H1 (cell line): Measurements from ENCODE around the gene GCLC. TPM values are rescaled to one million over a fixed set of nuclear protein-coding genes. Genes with fewer than 3 reads are reported as not detected.

Source experiments
- CTCF ChIA-PET: fragments of 300-600 bp; sonication (Branson Sonifier 250); formaldehyde crosslinking; loops from one replicate; lab custom pipeline; 2021; ENCODE audit not compliant: partially characterized antibody; lab: Charles Lee
- POLR2A ChIA-PET: fragments of 300-600 bp; sonication (Branson Sonifier 250); formaldehyde crosslinking; loops from one replicate; lab custom pipeline; 2021; ENCODE audit warnings: inconsistent platforms; ENCODE audit not compliant: partially characterized antibody; lab: Charles Lee
- DNase-seq, 2 experiments: peaks; one replicate each; pipeline versions ENCODE4 v3.0.0 to v3.0.0-alpha.2; 2010 to 2022; ENCODE audit warnings: low spot score in 2 of 2, low read depth in 1 of 2, mixed read lengths in 1 of 2
- FAIRE-seq: peaks from 2 replicates; lab custom pipeline; 2011; peaks lifted over from hg19 to GRCh38; lab: Jason Lieb, UNC
- H2AFZ ChIP-seq: 2 replicates; pipeline ENCODE4 v1.8.1; 2012; ENCODE audit warnings: low read length, inconsistent platforms
- H2AK5ac ChIP-seq: 2 replicates; pipeline ENCODE4 v1.6.1; 2013; ENCODE audit warnings: low read depth, low read length
- H2BK120ac ChIP-seq: replicated peaks from 2 replicates; pipeline ENCODE3; 2013; ENCODE audit warnings: low read depth, low read length, inconsistent platforms
- H2BK12ac ChIP-seq: 2 replicates; pipeline ENCODE4 v1.6.1; 2013; ENCODE audit warnings: low read depth, low read length
- H2BK15ac ChIP-seq: 2 replicates; pipeline ENCODE4 v1.6.1; 2013; ENCODE audit warnings: low read length
- H2BK20ac ChIP-seq: 2 replicates; pipeline ENCODE4 v1.6.1; 2013; ENCODE audit warnings: low read length
- H2BK5ac ChIP-seq: 2 replicates; pipeline ENCODE4 v1.6.1; 2013; ENCODE audit warnings: low read depth, low read length
- H3K14ac ChIP-seq: 2 replicates; pipeline ENCODE4 v1.6.1; 2013; ENCODE audit warnings: inconsistent platforms; ENCODE audit not compliant: insufficient read length
- H3K18ac ChIP-seq: 2 replicates; pipeline ENCODE4 v1.6.1; 2013; ENCODE audit warnings: low read length; ENCODE audit errors: extremely low read depth
- H3K23ac ChIP-seq: 2 replicates; pipeline ENCODE4 v1.6.1; 2013; ENCODE audit warnings: inconsistent platforms; ENCODE audit not compliant: insufficient read length
- H3K23me2 ChIP-seq: 2 replicates; pipeline ENCODE4 v1.6.1; 2013; ENCODE audit warnings: low read depth, low read length
- H3K27ac ChIP-seq: 2 replicates; pipeline ENCODE4 v1.6.1; 2011; ENCODE audit warnings: low read depth, low read length, inconsistent platforms
- H3K27me3 ChIP-seq, 4 experiments: replicated peaks in 1 of 4; 1 replicate in 1 of 4; 2 replicates in 3 of 4; pipeline versions ENCODE4 v1.6.1 to v1.8.1; 2011 to 2013; ENCODE audit warnings: low read length in 3 of 4, mild to moderate bottlenecking in 3 of 4, inconsistent platforms in 2 of 4, mixed read lengths in 2 of 4, moderate library complexity in 1 of 4; ENCODE audit not compliant: control insufficient read depth in 3 of 4, insufficient read depth in 3 of 4; ENCODE audit errors: extremely low read depth in 1 of 4
- H3K36me3 ChIP-seq, 4 experiments: 2 replicates each; pipeline versions ENCODE4 v1.6.1 to v1.8.1; 2011 to 2013; ENCODE audit warnings: mild to moderate bottlenecking in 4 of 4, low read length in 3 of 4, moderate library complexity in 2 of 4, control low read depth in 1 of 4, inconsistent platforms in 1 of 4; ENCODE audit not compliant: insufficient read depth in 4 of 4, control insufficient read depth in 2 of 4
- H3K4ac ChIP-seq: replicated peaks from 2 replicates; pipeline ENCODE3; 2013; ENCODE audit warnings: low read length, low read depth, mixed read lengths, inconsistent platforms; ENCODE audit not compliant: insufficient read length
- H3K4me1 ChIP-seq, 4 experiments: replicated peaks in 1 of 4; 1 replicate in 1 of 4; 2 replicates in 3 of 4; pipeline versions ENCODE4 v1.6.1 to v1.8.1; 2011 to 2013; ENCODE audit warnings: low read length in 3 of 4, inconsistent platforms in 2 of 4, mixed read lengths in 1 of 4; ENCODE audit not compliant: insufficient read depth in 4 of 4, control insufficient read depth in 3 of 4
- H3K4me2 ChIP-seq, 2 experiments: 2 replicates each; pipeline versions ENCODE4 v1.6.1 to v1.8.1; 2011 to 2013; ENCODE audit warnings: low read depth in 2 of 2, low read length in 2 of 2, control low read depth in 1 of 2, inconsistent platforms in 1 of 2, mild to moderate bottlenecking in 1 of 2; ENCODE audit not compliant: insufficient read depth in 1 of 2
- H3K4me3 ChIP-seq, 4 experiments: fragments of 200-600, 300-600 bp in 1 of 4; sonication (generic), shearing (Covaris generic), sonication (Bioruptor Twin) in 1 of 4; 2 replicates each; pipeline versions ENCODE4 v1.5.1 to v1.8.1; 2011 to 2016; ENCODE audit warnings: low read length in 4 of 4, low read depth in 3 of 4, control low read depth in 2 of 4, inconsistent platforms in 2 of 4, mild to moderate bottlenecking in 2 of 4, mixed read lengths in 1 of 4, moderate library complexity in 1 of 4; ENCODE audit not compliant: insufficient read depth in 2 of 4; ENCODE audit errors: extremely low read depth in 1 of 4
- H3K56ac ChIP-seq: replicated peaks from 2 replicates; pipeline ENCODE3; 2013; ENCODE audit warnings: low read depth, mild to moderate bottlenecking, mixed read lengths, low read length, inconsistent platforms; ENCODE audit not compliant: insufficient read length
- H3K79me1 ChIP-seq: 2 replicates; pipeline ENCODE4 v1.6.1; 2013; ENCODE audit warnings: low read depth, low read length, control low read depth
- H3K79me2 ChIP-seq, 2 experiments: 2 replicates each; pipeline versions ENCODE4 v1.6.1 to v1.8.1; 2012 to 2013; ENCODE audit warnings: low read length in 2 of 2, mild to moderate bottlenecking in 2 of 2, inconsistent platforms in 1 of 2; ENCODE audit not compliant: insufficient read depth in 2 of 2, control insufficient read depth in 1 of 2
- H3K9ac ChIP-seq, 4 experiments: replicated peaks in 1 of 4; 1 replicate in 1 of 4; 2 replicates in 3 of 4; pipeline versions ENCODE4 v1.6.1 to v1.8.1; 2011 to 2013; ENCODE audit warnings: low read depth in 3 of 4, low read length in 3 of 4, control low read depth in 2 of 4, mild to moderate bottlenecking in 2 of 4, moderate library complexity in 2 of 4, inconsistent platforms in 1 of 4; ENCODE audit errors: extremely low read depth in 1 of 4
- H3K9me3 ChIP-seq, 2 experiments: 2 replicates each; pipeline versions ENCODE4 v1.6.1 to v1.8.1; 2012 to 2013; ENCODE audit warnings: mild to moderate bottlenecking in 2 of 2, moderate library complexity in 2 of 2, control low read depth in 1 of 2, inconsistent platforms in 1 of 2, low read depth in 1 of 2, low read length in 1 of 2, mixed read lengths in 1 of 2; ENCODE audit not compliant: insufficient read depth in 2 of 2
- H4K20me1 ChIP-seq, 2 experiments: replicated peaks in 1 of 2; 2 replicates each; pipeline versions ENCODE3 to v1.8.1; 2011 to 2013; ENCODE audit warnings: inconsistent platforms in 2 of 2, low read length in 2 of 2, mild to moderate bottlenecking in 1 of 2; ENCODE audit not compliant: insufficient read depth in 2 of 2, control insufficient read depth in 1 of 2
- H4K5ac ChIP-seq: 2 replicates; pipeline ENCODE4 v1.6.1; 2013; ENCODE audit warnings: low read length, low read depth, mixed read lengths, inconsistent platforms; ENCODE audit not compliant: insufficient read length
- H4K8ac ChIP-seq: 2 replicates; pipeline ENCODE4 v1.8.0; 2013; ENCODE audit warnings: mild to moderate bottlenecking, moderate library complexity, low read length, inconsistent platforms; ENCODE audit not compliant: insufficient read depth; ENCODE audit errors: extremely low read depth
- H4K91ac ChIP-seq: replicated peaks from 2 replicates; pipeline ENCODE3; 2013; ENCODE audit warnings: low read length, mixed read lengths, inconsistent platforms; ENCODE audit not compliant: insufficient read length
- EGR1 ChIP-seq: IDR thresholded peaks from 2 replicates; pipeline ENCODE4 v1.6.1; 2011; ENCODE audit warnings: low read depth, low read length, borderline replicate concordance
- GABPA ChIP-seq: IDR thresholded peaks from 2 replicates; pipeline ENCODE4 v1.6.1; 2011; ENCODE audit warnings: mild to moderate bottlenecking, low read length, moderate library complexity, borderline replicate concordance; ENCODE audit not compliant: insufficient read depth
- GTF2F1 ChIP-seq: IDR thresholded peaks from 2 replicates; pipeline ENCODE4 v1.6.1; 2012; ENCODE audit warnings: low read depth, low read length, improper control_type of control experiment, borderline replicate concordance
- MAFK ChIP-seq: IDR thresholded peaks from 2 replicates; pipeline ENCODE4 v1.6.1; 2012; ENCODE audit warnings: low read depth, mild to moderate bottlenecking, improper control_type of control experiment, low read length
- NRF1 ChIP-seq: IDR thresholded peaks from 2 replicates; pipeline ENCODE4 v1.6.1; 2011; ENCODE audit warnings: mild to moderate bottlenecking, low read depth, low read length, improper control_type of control experiment
- PHF8 ChIP-seq: fragments of 200-600 bp; sonication (generic); conservative IDR thresholded peaks from 2 replicates; pipeline ENCODE4 v1.7.1; 2012; ENCODE audit warnings: low read depth, mild to moderate bottlenecking, inconsistent platforms, low read length, moderate library complexity
- POU5F1 ChIP-seq: IDR thresholded peaks from 2 replicates; pipeline ENCODE4 v1.6.1; 2011; ENCODE audit warnings: low read depth, mild to moderate bottlenecking, low read length, moderate library complexity
- RAD21 ChIP-seq, 2 experiments: IDR thresholded peaks in 1 of 2; conservative IDR thresholded peaks in 1 of 2; 2 replicates each; pipeline ENCODE4 v1.6.1; 2011; ENCODE audit warnings: low read depth in 2 of 2, low read length in 2 of 2, improper control_type of control experiment in 1 of 2, inconsistent platforms in 1 of 2, mild to moderate bottlenecking in 1 of 2, moderate library complexity in 1 of 2
- RNF2 ChIP-seq: fragments of 200-900, 300-1000 bp; sonication (generic); IDR thresholded peaks from 2 replicates; pipeline ENCODE4 v1.7.1; 2016; ENCODE audit warnings: borderline replicate concordance, low read depth, mild to moderate bottlenecking, antibody characterized with exemption, low read length; ENCODE audit not compliant: poor library complexity, severe bottlenecking; ENCODE audit errors: missing control alignments
- SIX5 ChIP-seq: IDR thresholded peaks from 2 replicates; pipeline ENCODE4 v1.6.1; 2011; ENCODE audit warnings: mild to moderate bottlenecking, low read depth, low read length
- SP1 ChIP-seq: IDR thresholded peaks from 2 replicates; pipeline ENCODE4 v1.6.1; 2011; ENCODE audit warnings: low read depth, low read length
- TBP ChIP-seq: IDR thresholded peaks from 2 replicates; pipeline ENCODE4 v1.6.1; 2011; ENCODE audit warnings: low read depth, low read length, improper control_type of control experiment
- TEAD4 ChIP-seq: IDR thresholded peaks from 2 replicates; pipeline ENCODE4 v1.6.1; 2012; ENCODE audit warnings: low read depth, low read length, inconsistent platforms, mixed read lengths
- ZNF274 ChIP-seq: IDR thresholded peaks from 2 replicates; pipeline ENCODE4 v1.7.0; 2012; ENCODE audit warnings: low read length, borderline replicate concordance; ENCODE audit errors: extremely low read depth
- WGBS, 2 experiments: shearing (Covaris generic) in 1 of 2; methylation state at CpG; one replicate each; pipeline versions ENCODE4 v1.1.6 to v1.1.7; 2013 to 2015; ENCODE audit warnings: low lambda C conversion rate in 2 of 2, mixed read lengths in 2 of 2, inconsistent platforms in 1 of 2, low coverage in 1 of 2, missing lambda C conversion rate in 1 of 2; ENCODE audit not compliant: insufficient replicate concordance in 2 of 2, insufficient coverage in 1 of 2, insufficient read length in 1 of 2; ENCODE audit errors: extremely low coverage in 1 of 2, missing lambda C conversion rate in 1 of 2; 5-methylcytosine and 5-hydroxymethylcytosine counted together
- polyA plus RNA-seq, 7 experiments: library from polyadenylated mRNA; depleted of rRNA in 3 of 7; stranded (reverse) in 5 of 7; unstranded in 2 of 7; fragments of >200 nt in 5 of 7; fragments of 200-250 nt in 2 of 7; gene quantifications; 1 replicate in 5 of 7; 2 replicates in 1 of 7; 4 replicates in 1 of 7; pipeline versions ENCODE4 v1.2.1 to v1.2.3, GENCODE V29; 2011 to 2013; ENCODE audit warnings: missing spikeins in 2 of 7, mixed read lengths in 2 of 7
- total RNA-seq: library from RNA; stranded (reverse); fragmentation: NEBNext Ultra II Directional; extraction: Animal tissue kit (Norgen Biotek cat#: 25700); gene quantifications from 2 replicates; pipeline ENCODE4 v1.2.1, GENCODE V29; 2021

The GCLC gene
- total and polyA plus RNA-seq, 2 of the 8 experiments (the other 6 are each of a cell fraction or from before 2014, with no cell fraction given), result 15.8 to 54.0 TPM

- FAIRE-seq (no peak), DNase-seq (no peak)
- Histone ChIP-seq H2AK5ac (no peak overlapping the region), H2BK12ac (no peak overlapping the region), H3K18ac (no peak overlapping the region), H3K27ac (no peak overlapping the region), H4K8ac (no peak overlapping the region), H3K27me3 (no peaks in the 10 kb centered on the region), H3K4ac (no peak overlapping the region), H3K9me3 (no peaks in the 10 kb centered on the region), H4K20me1 (no peaks in the 10 kb centered on the region), H3K14ac (no peak overlapping the region), H3K23ac (no peak overlapping the region), H3K23me2 (no peaks in the 10 kb centered on the region), H3K79me2 (no peaks in the 10 kb centered on the region), H2BK5ac (no peak overlapping the region), H2BK120ac (no peak overlapping the region), H3K56ac (no peak overlapping the region), H2BK15ac (no peak overlapping the region), H3K79me1 (no peaks in the 10 kb centered on the region), H4K5ac (no peak overlapping the region), H4K91ac (no peak overlapping the region), H3K36me3 (peaks cover 7 to 33% (median 12%) of the 10 kb centered on the region in 4 experiments; a peak in 7 of 8 replicates), H3K4me1 (no peaks in the 10 kb centered on the region), H3K9ac (no peak overlapping the region), H3K4me3 (no peak overlapping the region), H2AFZ (no peak overlapping the region), H3K4me2 (no peak overlapping the region), H2BK20ac (no peak overlapping the region)
- ChIA-PET POLR2A (no interaction called here), CTCF (interaction anchor here (1.7 to 6.5 kb wide), 3 partner anchors 12 to 237 kb away, joined by 5 to 73 read pairs (median 8); no protein-coding TSS in a partner anchor)
- WGBS, 2 experiments, result 80% methylated on average over 2 of the region's 2 CpGs; no CpG with 5 or more reads in 1 of the 2 experiments
- no peak for TF ChIP-seq NRF1
- no peak for TF ChIP-seq SP1
- no peak for TF ChIP-seq TBP
- TF ChIP-seq MAFK, result no peak
- TF ChIP-seq GABPA, result no peak
- TF ChIP-seq SIX5, result no peak
- no peak for TF ChIP-seq RNF2
- no peak for TF ChIP-seq EGR1
- no peak for TF ChIP-seq POU5F1
- TF ChIP-seq GTF2F1, result no peak
- no peak for TF ChIP-seq ZNF274
- no peak for TF ChIP-seq TEAD4
- TF ChIP-seq RAD21 (IDR thresholded peaks at IDR 0.05 in 1 of 2, conservative IDR thresholded peaks at IDR 0.05 in 1 of 2; ENCODE audit: low read depth in 2 of 2, low read length in 2 of 2), result no peak
- TF ChIP-seq PHF8, result no peak
Observed at GRCh38 chr6:53497905-53498304, 47.0 kb downstream of the GCLC start.
